Smooth muscle cell of the pulmonary artery (primary cell): Measurements from ENCODE around the gene LRRIQ4. TPM values are rescaled to one million over a fixed set of nuclear protein-coding genes. Genes with fewer than 3 reads are reported as not detected.

ENCODE experiments used
- total RNA-seq: library from RNA; depleted of rRNA; stranded (reverse); fragments of >200 nt; gene quantifications from 2 replicates; pipeline ENCODE4 v1.2.3, GENCODE V29; 2014

The LRRIQ4 gene
- total RNA-seq = 0.07 TPM in 2 replicates

GRCh38 chr3:169812332-169813235 lies at the start of gene LRRIQ4, which contains the start of gene LRRC34:
TSS of gene LRRIQ4 (plus strand) at chr3:169812870. CDS start at chr3:169821922, 9,052 bp downstream.
TSS of gene LRRC34 (minus strand) at chr3:169812904. CDS start at chr3:169812548, 356 bp downstream.

GRCh38 chr3:169764882-169765612 lies 47.6 kb upstream of the LRRIQ4 start, which contains the start of gene TERC:
TSS of gene TERC (minus strand) at chr3:169765060.

DNA sequence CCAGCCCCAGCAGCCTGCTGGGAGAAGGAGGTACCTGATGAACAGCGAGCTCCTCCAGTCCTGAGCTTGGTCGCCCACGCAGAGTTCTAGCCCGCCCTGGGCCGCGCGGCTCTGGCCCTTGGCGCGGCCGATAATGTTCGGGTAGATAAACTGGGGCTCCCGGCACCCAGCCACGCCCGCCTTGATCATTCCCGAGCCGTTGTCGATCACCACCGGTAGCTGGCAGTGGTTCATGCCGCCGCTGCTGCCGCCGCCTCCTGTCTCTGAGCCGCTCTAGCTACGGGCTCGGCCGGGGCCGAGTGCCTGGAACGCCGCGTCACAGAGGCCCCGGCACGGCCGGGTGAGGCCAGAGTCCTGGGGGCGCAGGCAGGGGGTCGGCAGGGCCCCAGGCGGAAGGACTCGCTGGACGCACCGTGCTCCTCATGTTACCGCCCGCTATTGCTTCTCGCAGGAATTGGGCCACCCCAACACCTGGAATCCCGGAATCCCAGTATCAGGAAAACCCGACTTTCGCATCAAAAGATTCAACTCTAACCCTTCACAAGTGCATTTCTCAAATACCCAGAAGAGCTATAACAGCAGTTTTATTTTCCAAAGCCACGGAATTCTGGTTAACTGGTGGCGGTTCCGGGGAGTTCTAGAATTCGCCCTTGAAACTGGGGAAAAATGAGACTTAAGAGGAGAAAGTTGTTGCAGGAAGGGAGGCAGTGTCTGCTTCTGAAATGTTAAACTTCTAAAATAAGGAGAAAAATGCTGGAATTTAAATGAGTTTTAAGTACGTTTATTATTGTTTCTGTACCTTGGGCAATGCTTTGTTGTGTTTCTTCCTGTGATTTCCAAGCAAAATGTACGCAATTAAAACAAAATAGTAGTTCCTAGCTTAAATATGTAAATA lies 43.1 kb upstream of the LRRIQ4 start, which contains the start of gene ACTRT3:
Gene ACTRT3 (minus strand): TSS at position 275 of the 895 bp plus-strand sequence. CDS start 41 bp downstream, at position 234.

GRCh38 chr3:169772897-169773816 lies 39.5 kb upstream of the LRRIQ4 start, which contains the start of gene MYNN:
TSS of gene MYNN (plus strand) at chr3:169773396. CDS start at chr3:169774296, 900 bp downstream.

GRCh38 chr3:169869484-169870220 lies 57.0 kb downstream of the LRRIQ4 start, which contains the start of gene LRRC31:
TSS of gene LRRC31 (minus strand) at chr3:169869935. CDS start at chr3:169869807, 128 bp downstream.

Other genes with a start within 250 kb of the LRRIQ4 start
- gene MECOM, start 149.2 kb upstream of the LRRIQ4 start, total RNA-seq = 15.6 and 36.9 TPM in 2 replicates
- gene TERC, start 47.8 kb upstream of the LRRIQ4 start, total RNA-seq = 23.9 and 66.4 TPM in 2 replicates
- 5.7 and 6.4 TPM in 2 replicates for gene ACTRT3, start 43.3 kb upstream of the LRRIQ4 start, total RNA-seq
- 16.7 and 20.1 TPM in 2 replicates for gene MYNN, start 39.5 kb upstream of the LRRIQ4 start, total RNA-seq
- 1.3 and 1.8 TPM in 2 replicates for gene LRRC34, start within 50 bp of the LRRIQ4 start, total RNA-seq
- not detected in 2 replicates for gene LRRC31, start 57.1 kb downstream of the LRRIQ4 start, total RNA-seq
- gene SAMD7, start 98.7 kb downstream of the LRRIQ4 start, total RNA-seq = not detected in 2 replicates
- 65.8 and 69.6 TPM in 2 replicates for gene SEC62, start 153.9 kb downstream of the LRRIQ4 start, total RNA-seq
- 0.13 and 0.26 TPM in 2 replicates for gene GPR160, start 225.1 kb downstream of the LRRIQ4 start, total RNA-seq